Activated T-helper 1 cell treated with Interleukin-2 at 50 U/mL for 16 hours (primary cell): Measurements from ENCODE around the gene DNAJC22.

Source experiments
- DNase-seq: peaks from one replicate; pipeline ENCODE4 v3.0.0-alpha.2; 2020; ENCODE audit warnings: low read depth

Gene DNAJC22

GRCh38 chr12:49345051-49345824 is 1.4 kb upstream of the DNAJC22 start:
- DNase-seq = no peak

- no peak for DNase-seq
These were observed 646 bp upstream of the DNAJC22 start for GRCh38 chr12:49345825-49346658.

GRCh38 chr12:49347311-49348193 is 864 bp downstream of the DNAJC22 start:
- DNase-seq = peak; percentile 65

DNA sequence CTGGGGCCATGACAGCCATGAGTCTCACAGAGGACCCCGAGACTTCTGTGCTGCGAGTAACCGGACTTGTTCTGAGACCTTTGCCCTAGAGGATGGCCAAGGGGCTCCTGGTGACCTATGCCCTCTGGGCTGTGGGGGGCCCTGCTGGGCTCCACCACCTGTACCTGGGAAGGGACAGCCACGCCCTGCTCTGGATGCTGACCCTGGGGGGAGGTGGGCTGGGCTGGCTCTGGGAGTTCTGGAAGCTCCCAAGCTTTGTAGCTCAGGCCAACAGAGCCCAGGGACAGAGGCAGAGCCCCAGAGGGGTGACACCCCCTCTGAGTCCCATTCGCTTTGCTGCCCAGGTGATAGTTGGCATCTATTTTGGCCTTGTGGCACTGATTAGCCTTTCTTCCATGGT is 2.1 kb downstream of the DNAJC22 start:
- no peak for DNase-seq

DNA sequence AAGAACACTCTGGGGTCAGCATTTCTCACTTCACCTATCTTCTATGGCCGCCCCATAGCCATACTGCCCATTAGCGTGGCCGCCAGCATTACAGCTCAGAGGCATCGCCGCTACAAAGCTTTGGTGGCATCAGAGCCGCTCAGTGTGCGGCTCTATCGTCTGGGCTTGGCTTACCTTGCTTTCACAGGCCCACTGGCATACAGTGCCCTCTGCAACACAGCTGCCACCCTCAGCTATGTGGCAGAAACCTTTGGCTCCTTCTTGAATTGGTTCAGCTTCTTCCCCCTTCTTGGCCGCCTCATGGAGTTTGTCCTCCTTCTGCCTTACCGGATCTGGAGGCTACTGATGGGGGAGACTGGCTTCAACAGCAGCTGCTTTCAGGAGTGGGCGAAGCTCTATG is 2.6 kb downstream of the DNAJC22 start:
- DNase-seq = no peak

- DNase-seq = no peak
These were observed 5.7 kb downstream of the DNAJC22 start for GRCh38 chr12:49352351-49352750.

DNA sequence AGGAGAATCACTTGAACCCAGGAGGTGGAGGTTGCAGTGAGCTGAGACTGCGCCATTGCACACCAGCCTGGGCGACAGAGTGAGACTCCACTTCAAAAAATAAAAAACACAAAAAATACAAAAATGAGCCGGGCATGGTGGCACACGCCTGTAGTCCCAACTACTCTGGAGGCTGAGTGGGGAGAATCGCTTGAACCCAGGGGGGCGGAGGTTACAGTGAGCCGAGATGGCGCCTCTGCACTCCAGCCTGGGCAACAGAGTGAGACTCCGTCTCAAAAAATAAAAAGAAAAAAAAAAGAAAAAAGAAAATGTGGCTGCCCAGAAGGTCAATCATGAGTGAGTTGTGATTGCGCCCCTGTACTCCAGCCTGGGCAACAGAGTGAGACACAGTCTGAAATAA is 9.2 kb downstream of the DNAJC22 start:
- DNase-seq = no peak

- no peak for DNase-seq
These were observed 10.5 kb downstream of the DNAJC22 start for GRCh38 chr12:49357103-49357678.

DNA sequence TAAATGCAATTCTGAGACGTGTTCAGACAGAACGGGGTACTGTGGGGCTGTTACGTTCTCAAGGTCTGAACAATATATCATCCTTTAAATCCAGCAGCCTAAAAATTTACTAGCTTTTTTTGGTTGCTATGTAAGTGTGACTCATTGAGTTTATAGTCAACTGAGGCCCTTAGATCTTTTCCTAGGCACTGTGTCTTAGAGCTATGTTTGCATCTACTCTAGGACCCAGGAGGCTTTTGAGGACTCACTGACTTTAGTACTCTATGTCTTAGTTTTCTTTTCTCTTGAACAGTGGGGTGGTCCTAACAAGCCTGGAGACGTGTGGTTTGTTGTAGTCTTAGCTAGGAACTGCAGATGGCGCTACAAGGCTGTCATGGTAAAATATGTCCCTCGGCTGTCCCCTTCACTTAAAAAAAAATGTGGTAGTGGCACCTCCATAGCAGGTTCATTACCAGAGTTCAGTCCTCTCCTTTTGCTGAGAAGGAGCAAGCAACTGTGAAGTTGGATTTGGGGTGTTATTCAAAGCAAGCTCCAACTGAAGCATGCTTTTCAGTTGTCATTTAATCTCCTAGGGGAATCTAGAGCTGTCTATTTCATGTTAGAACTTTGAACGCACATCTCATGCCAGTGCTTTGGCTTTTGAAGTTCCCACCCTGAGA is 11.9 kb downstream of the DNAJC22 start:
- DNase-seq = no peak

DNA sequence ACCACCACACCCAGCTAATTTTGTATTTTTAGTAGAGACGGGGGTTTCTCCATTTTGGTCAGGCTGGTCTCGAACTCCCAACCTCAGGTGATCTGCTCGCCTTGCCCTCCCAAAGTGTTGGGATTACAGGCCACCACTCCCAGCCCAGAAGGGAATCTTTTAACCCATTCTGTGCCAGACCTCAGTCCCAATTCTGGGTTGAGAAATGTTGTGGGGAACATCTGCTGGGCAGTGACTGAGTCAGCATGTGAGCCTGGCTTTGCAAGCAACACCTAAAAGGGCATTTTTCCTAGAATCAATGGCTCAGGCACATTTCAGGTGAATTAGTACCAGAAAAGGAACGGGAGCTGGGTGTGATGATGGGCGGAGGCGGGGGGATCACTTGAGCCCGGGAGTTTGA is 13.0 kb downstream of the DNAJC22 start:
- no peak for DNase-seq

GRCh38 chr12:49362077-49362476 is 15.4 kb downstream of the DNAJC22 start:
- DNase-seq = no peak

DNA sequence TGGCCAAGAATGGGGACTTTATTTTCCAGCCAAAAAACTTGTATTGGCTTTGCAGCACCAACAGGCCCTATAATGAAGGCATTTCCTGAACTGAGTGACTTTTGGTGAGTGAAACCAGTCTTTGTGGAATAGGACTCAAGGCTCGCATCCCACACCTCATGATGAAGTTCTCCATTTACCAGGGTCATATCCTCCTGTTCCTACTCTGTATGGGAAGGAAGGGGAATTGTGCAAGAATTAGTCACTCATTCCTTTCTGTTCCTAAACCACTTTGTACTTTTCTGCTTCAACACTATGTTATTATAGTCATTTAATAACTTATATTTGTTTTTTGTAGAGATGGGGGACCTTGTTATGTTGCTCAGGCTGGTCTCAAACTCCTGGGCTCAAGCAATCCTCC is 18.3 kb downstream of the DNAJC22 start:
- no peak for DNase-seq

- DNase-seq = no peak
These were observed 18.9 kb downstream of the DNAJC22 start for GRCh38 chr12:49365542-49365941.

- DNase-seq = no peak
These were observed 19.5 kb downstream of the DNAJC22 start for GRCh38 chr12:49366096-49366651.

GRCh38 chr12:49366652-49367380 is 20.1 kb downstream of the DNAJC22 start:
- DNase-seq = peak; percentile 75

- DNase-seq = no peak
These were observed 20.9 kb downstream of the DNAJC22 start, which contains the start of gene SPATS2 for GRCh38 chr12:49367381-49368239. Gene SPATS2, plus strand, starts transcription at chr12:49367462. Its CDS starts 93,551 bp downstream, at chr12:49461013.

DNA sequence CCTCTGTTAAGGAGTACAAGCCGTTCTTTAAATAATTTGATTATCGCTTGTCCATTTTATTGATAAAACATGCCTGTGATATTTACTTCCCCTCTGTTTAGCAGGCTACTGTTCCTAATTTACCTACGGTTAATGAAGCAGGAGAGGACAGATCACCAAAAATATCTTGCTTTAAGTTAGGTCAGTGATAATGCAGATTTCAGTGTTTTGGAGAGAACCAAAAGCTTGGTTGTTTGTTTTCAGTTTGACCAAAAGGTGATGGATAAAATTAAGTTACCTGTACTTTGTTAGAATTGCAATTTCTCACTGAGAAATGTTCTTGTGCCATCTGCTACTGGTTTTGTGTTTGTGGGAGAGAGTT is 21.5 kb downstream of the DNAJC22 start:
- DNase-seq = no peak

DNA sequence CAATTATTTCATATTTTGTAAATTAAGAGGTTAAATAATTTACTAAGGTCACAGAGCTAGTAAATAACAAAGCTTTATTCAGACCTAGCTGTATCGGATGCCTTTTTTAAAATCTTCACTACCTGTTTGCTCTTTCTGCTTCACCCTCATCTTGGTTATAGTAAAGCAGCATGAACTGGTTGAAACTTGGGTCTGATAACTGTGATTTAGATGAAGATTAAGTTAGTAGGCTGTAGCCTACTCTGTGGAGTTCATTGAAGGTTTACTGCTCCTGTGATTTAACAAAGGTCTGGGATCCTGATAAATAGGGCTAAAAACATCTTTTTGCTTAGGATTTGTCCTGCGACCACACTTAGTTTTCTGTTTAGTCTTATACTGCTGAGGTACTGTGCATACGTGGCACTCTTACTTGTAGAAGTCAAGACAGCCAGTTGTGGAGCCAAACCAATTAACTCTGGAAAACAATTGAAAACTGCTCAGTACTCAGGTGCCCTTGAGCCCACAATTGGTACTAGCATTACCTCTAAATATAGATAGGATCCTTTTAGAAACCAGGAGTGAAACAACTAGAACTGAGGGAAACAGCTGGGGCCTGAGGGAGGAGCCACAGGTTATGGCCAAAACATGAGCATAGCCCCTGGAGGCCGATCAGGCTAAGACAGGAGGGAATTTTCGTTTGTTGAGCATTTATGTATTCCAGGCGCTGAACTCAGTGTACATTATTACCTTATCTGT is 22.9 kb downstream of the DNAJC22 start:
- DNase-seq = no peak

GRCh38 chr12:49370539-49370938 is 23.9 kb downstream of the DNAJC22 start:
- no peak for DNase-seq
